Measurements from ENCODE around the gene EIF2S1. TPM values are rescaled to one million over a fixed set of nuclear protein-coding genes. Genes with fewer than 3 reads are reported as not detected.
A peak's percentile ranks its signal among the peaks of the same experiment; 100 is the strongest.

Gene EIF2S1
- total RNA-seq, 1 donor from 2014 or later, result 193 TPM

GRCh38 chr14:67392800-67393199 is 32.7 kb downstream of the EIF2S1 start:
- Mint-ChIP-seq H3K4me1 (peaks cover 9% of the 10 kb centered on the region), H3K27ac (no peak overlapping the region), H3K36me3 (no peaks in the 10 kb centered on the region), H3K27me3 (ENCODE audit: insufficient read depth, low read depth) (peaks cover 12% of the 10 kb centered on the region), H3K4me3 (no peak overlapping the region), H3K9me3 (no peaks in the 10 kb centered on the region)
- Histone ChIP-seq H3K4me3 (no peak overlapping the region), H3F3A (ENCODE audit: low read depth) (no peaks in the 10 kb centered on the region), H3K79me2 (ENCODE audit: low read depth) (no peaks in the 10 kb centered on the region), H3K27me3 (no peaks in the 10 kb centered on the region), H2AFZ (replicated peaks) (no peak overlapping the region), H3K4me2 (no peak overlapping the region), H3K4me1 (no peaks in the 10 kb centered on the region), H3K36me3 (no peaks in the 10 kb centered on the region), H4K20me1 (ENCODE audit: low read depth) (no peaks in the 10 kb centered on the region), H3K9ac (no peak overlapping the region), H3K27ac (no peak overlapping the region), H3K9me3 (ENCODE audit: low read depth) (no peaks in the 10 kb centered on the region)
- no peak for DNase-seq (ENCODE audit: low spot score)
- TF ChIP-seq CTCF (IDR thresholded peaks at IDR 0.05) (no peak), EZH2 (IDR thresholded peaks at IDR 0.05) (no peak), EZH2phosphoT487 (IDR thresholded peaks at IDR 0.05) (no peak)

- Histone ChIP-seq H3K79me2 (ENCODE audit: low read depth) (no peaks in the 10 kb centered on the region), H3K4me1 (no peaks in the 10 kb centered on the region), H3K27me3 (no peaks in the 10 kb centered on the region), H3K9ac (no peak overlapping the region), H3K4me2 (no peak overlapping the region), H4K20me1 (ENCODE audit: low read depth) (no peaks in the 10 kb centered on the region), H2AFZ (replicated peaks) (no peak overlapping the region), H3K36me3 (no peaks in the 10 kb centered on the region), H3K9me3 (ENCODE audit: low read depth) (no peaks in the 10 kb centered on the region), H3K4me3 (no peak overlapping the region), H3F3A (ENCODE audit: low read depth) (no peaks in the 10 kb centered on the region), H3K27ac (no peak overlapping the region)
- H3K4me3 Mint-ChIP-seq, result no peak overlapping the region
- DNase-seq (ENCODE audit: low spot score), result no peak
- H3K9me3 Mint-ChIP-seq, result no peaks in the 10 kb centered on the region
- H3K27ac Mint-ChIP-seq, result no peak overlapping the region
- H3K27me3 Mint-ChIP-seq (ENCODE audit: insufficient read depth, low read depth), result peaks cover 12% of the 10 kb centered on the region
- TF ChIP-seq EZH2phosphoT487 (IDR thresholded peaks at IDR 0.05) (no peak), EZH2 (IDR thresholded peaks at IDR 0.05) (no peak), CTCF (IDR thresholded peaks at IDR 0.05) (no peak)
- no peaks in the 10 kb centered on the region for H3K36me3 Mint-ChIP-seq
- peaks cover 9% of the 10 kb centered on the region for H3K4me1 Mint-ChIP-seq
These were observed 33.6 kb downstream of the EIF2S1 start for GRCh38 chr14:67393689-67394088.

- Mint-ChIP-seq H3K36me3 (no peaks in the 10 kb centered on the region), H3K9me3 (no peaks in the 10 kb centered on the region), H3K4me3 (no peak overlapping the region), H3K4me1 (peaks cover 9% of the 10 kb centered on the region), H3K27ac (peak overlapping the region; percentile 10), H3K27me3 (ENCODE audit: insufficient read depth, low read depth) (peaks cover 14% of the 10 kb centered on the region)
- Histone ChIP-seq H3K27me3 (no peaks in the 10 kb centered on the region), H3K27ac (no peak overlapping the region), H2AFZ (replicated peaks) (peak overlapping the region; percentile 50), H3K9ac (no peak overlapping the region), H3K4me2 (no peak overlapping the region), H3K4me3 (no peak overlapping the region), H3K36me3 (no peaks in the 10 kb centered on the region), H4K20me1 (ENCODE audit: low read depth) (no peaks in the 10 kb centered on the region), H3K79me2 (ENCODE audit: low read depth) (no peaks in the 10 kb centered on the region), H3K4me1 (no peaks in the 10 kb centered on the region), H3K9me3 (ENCODE audit: low read depth) (no peaks in the 10 kb centered on the region), H3F3A (ENCODE audit: low read depth) (no peaks in the 10 kb centered on the region)
- TF ChIP-seq EZH2phosphoT487 (IDR thresholded peaks at IDR 0.05), result no peak
- no peak for TF ChIP-seq CTCF (IDR thresholded peaks at IDR 0.05)
- TF ChIP-seq EZH2 (IDR thresholded peaks at IDR 0.05), result no peak
- DNase-seq (ENCODE audit: low spot score), result no peak
These were observed 35.2 kb downstream of the EIF2S1 start for GRCh38 chr14:67395086-67395875.
